NCI-H1436 treated with DMSO at 0.1 percent for 48 hours (cell line): ENCODE data around the gene PYGO1.
"Not testable (repeated sequence)": the region's sequence is repeated elsewhere in the genome, so short reads cannot be mapped to it uniquely, and the experiment has no call there.

Experiments used
- DNase-seq: peaks from one replicate; lab custom pipeline; 2025; lab: John Stamatoyannopoulos, UW

Gene PYGO1, protein sequence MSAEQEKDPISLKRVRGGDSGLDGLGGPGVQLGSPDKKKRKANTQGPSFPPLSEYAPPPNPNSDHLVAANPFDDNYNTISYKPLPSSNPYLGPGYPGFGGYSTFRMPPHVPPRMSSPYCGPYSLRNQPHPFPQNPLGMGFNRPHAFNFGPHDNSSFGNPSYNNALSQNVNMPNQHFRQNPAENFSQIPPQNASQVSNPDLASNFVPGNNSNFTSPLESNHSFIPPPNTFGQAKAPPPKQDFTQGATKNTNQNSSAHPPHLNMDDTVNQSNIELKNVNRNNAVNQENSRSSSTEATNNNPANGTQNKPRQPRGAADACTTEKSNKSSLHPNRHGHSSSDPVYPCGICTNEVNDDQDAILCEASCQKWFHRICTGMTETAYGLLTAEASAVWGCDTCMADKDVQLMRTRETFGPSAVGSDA

DNA sequence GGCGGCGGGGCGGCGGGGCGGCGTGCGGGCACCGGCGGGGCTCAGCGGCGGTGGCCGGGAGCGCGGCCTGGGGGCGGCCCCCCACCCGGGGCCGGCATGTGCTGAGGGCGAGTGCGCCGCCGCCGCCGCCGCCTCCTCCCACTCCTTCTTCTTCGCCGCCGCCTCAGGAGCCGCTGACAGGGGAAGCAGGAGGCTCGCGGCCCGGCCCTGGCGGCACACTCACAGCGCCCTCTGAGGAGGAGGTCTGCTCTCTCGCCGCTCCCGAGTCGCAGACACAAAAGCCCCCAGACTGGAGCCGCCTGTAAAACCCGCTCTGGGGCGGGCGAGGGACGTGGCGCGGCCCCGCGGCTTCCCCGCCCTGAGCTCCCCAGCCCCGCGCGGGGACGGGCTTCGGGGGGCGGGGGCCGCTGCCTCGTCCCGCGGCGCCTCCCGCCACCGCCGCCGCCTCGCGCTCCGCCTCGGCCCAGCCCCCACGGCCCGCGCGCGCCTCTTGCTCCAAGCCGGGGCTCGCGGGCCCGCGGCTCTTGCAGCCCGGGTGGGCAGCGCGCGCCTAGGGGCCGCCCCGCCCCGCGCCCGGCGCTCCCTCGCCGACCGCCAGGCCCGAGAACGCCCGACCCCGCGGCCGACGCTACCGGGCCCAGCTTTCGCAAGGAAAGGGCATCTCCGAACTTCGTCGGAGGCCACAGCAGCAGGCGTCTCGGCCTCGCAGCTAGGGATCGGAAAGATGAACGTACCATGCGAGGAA, at the start of gene PYGO1:
TSS of gene PYGO1 (minus strand) at position 276 of the 745 bp plus-strand sequence. CDS start 462 bp downstream, outside the sequence.
- no peak for DNase-seq

DNA sequence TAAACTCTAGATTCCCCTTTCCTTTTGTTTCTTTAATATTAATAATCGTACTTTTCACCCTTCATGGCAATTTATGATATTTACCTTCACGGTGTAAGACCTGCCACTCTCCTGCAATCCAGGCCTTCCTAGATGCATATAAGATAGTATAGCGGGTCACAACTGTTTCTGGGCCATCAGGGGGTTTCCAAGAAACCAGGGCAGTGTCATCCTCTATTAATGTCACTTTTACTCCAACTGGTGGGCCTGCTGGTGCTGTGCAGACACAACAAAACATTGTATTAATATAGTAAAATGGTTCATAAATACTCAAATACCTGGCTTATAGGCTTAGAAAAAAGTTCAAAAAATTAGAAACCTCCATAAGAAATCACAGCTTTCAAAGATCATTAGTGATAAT, 48.9 kb upstream of the PYGO1 start:
- no peak for DNase-seq

DNA sequence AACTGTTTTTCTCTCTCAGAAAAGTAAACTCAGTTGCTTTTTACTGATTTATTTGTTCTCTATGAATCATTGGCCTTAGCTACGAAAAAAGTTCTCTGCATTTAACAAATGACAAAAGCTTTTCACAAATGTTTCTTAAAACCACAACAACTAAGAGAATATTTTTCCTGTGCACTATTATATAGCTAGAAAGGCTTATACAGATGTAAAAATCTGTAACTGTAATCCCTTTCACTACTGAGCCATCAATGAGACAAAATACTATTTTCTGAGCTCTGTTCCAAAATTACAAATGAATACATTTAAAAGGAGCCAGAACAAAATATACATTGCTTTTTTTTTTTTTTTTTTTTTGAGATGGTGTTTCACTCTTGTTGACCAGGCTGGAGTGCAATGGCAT, 45.6 kb upstream of the PYGO1 start:
- DNase-seq, result no peak

DNA sequence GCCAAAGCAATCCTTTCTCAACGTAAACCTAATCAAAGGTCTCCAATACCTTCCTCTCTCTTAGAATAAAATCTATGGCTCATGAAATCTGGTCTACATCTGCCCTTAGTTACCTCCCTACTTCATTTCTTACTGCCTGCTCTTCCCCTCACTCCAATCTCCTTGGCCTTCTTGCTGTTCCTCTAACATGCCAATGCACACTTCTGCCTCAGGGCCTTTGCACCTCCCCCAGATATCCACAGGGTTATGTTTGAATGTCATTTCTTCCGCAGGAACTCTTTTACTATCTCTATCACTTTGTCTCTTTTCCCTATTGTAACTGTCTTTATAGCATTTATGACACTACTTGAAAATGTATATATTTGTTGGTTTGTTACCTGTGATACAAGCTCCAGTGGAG, 44.3 kb upstream of the PYGO1 start:
- no peak for DNase-seq

DNA sequence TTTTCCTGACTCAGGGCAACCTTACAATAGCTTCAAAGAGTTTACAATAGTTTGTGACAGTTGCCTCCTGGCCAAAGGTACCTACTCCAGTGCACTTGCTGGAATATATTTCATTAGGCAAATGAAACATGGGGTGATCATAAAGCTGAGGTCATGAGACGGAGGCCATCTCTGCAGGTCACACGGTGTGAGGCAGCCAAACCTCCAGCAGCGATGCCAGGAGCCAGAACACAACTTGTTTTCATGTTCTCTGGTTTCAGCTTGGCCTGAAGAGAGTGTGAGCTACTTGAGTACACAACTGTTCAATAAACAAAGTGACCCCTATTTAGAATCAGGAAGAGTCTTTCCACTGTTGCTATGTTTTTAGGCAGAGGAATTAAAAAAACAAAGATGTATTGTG, 42.7 kb upstream of the PYGO1 start:
- DNase-seq, result no peak

DNA sequence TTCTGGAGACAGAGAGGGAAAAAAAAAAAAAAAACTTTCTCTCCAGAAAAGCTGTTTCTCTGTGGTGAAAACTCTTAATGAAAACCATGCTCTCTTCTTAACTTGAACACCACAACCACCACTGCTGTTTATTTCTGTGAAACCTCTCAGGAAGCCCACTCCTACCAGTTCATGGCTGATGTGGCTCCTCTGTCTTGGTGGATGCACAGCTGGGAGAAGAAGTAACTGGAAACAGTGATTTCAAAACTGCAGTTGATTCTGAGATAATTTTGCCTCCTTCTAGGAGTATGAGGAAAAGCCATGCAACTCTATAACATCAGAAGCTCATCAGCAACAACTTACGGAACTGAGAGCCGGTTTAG, 40.2 kb upstream of the PYGO1 start:
- no peak for DNase-seq

DNA sequence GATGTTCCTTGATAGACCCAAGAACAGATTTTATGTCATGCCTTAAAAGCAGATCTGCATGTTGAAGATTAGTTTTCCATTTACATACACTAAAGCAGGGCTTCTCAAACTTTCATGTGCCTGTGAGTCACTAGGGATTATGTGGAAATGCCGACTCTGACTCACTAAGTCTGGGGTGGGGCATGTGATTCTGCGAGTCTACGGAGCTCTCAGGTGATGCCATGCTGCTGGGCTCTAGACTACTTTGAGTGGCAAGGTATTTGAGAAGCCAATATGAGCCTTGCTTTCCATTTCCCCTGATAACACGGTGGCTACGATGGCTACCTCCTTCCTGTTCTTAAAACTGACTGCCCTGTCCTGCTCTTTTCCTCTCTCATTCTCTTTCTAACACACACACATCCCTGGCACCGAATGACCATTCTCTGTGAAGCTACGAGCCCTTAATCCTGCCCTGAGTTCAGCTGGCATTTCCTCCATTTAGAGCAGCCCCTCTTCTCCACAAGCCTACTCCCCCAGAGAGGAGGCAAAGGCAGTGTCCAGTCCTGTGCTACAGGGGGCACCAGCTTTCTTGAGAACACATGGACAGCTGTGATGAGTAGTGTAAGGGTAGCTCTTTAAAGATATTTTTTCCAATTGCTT, 39.7 kb upstream of the PYGO1 start:
- DNase-seq, result no peak

DNA sequence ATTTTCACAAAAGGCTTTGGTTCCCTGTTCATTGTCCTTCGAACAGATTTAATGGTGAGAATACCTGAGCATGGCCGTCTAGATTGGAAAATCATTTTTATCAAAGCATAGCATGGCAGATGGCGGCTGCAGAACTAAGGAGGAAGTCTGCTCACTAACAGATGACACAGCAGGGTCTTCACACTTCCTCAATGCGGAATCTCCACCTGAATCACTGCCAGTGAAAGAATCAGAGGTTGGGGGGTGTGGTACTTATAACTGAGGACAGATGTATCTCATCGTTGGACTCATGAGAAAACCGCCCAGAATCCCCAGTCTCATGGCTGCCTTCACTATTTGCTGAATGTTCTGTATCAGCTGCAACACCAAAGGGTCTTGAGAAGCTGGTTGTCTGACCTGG, 31.6 kb upstream of the PYGO1 start:
- no peak for DNase-seq

DNA sequence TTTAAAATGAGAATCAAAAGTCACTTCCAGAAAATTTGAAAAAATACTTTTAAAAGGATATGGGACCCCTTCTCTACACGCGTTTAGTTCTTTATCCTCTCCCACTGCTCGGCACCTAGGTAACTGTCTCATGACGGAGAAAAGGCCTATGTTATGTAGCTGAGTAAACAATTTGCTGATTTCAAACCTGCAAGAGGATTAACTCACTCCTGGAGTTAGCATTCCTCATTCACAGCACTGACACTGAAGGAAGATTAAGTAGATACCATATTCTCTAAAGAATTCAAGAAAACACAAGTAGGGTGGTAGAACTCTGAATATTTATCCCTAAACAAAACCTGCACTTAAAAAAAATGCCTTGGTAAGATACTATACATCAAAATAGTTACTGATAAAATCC, 30.2 kb upstream of the PYGO1 start:
- DNase-seq, result no peak

DNA sequence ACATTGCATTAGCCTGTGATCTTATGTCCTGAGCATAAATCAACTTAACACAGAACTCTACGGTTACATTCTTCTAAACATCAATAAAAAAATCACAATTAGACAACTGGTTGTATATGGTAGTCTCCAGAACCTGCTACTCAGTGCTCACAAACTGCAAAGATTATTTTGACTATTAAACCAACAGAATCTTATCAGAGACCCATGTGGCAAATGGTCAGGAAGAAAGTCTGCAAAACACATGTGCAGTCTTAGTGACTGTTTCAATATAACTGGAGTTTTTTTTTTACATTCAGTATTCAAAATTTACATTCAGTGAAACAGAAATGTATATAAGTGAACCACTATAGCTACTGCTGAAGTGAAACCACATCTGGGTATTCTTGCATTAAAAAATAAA, 27.3 kb upstream of the PYGO1 start:
- no peak for DNase-seq

DNA sequence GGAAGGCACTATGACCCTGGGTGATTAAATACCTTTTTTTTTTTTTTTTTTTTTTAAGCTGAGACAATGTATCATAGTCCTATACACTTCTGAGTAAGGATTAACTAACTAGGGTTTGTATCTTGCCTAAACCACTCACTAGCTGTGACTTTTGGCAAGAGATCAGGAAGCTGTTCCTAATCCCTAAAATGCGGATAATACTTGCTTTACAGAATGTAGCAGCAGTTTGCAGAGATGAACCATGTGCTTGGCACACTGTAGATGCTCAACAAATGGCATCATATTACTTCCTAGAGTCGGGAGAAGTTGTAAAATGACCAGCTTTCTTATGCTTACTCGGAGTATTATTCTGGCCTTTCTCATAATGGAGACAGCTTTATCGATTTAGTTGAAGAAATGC, 25.6 kb upstream of the PYGO1 start:
- no peak for DNase-seq

DNA sequence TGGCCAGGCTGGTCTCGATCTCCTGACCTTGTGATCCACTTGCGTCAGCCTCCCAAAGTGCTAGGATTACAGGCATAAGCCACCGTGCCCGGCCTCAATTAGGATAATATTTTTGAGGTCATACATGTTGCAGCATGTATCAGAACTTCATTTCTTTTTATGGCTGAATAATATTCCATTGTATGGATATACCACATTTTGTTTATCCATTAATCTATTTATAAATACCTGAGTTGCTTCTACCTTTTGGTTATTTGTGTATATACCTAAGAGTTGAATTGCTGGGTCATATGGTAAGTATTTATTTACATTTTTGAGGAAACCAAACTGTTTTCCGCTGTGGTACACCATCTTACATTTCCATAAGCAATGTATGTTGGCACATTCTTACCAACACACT, 18.1 kb upstream of the PYGO1 start:
- DNase-seq, result no peak

DNA sequence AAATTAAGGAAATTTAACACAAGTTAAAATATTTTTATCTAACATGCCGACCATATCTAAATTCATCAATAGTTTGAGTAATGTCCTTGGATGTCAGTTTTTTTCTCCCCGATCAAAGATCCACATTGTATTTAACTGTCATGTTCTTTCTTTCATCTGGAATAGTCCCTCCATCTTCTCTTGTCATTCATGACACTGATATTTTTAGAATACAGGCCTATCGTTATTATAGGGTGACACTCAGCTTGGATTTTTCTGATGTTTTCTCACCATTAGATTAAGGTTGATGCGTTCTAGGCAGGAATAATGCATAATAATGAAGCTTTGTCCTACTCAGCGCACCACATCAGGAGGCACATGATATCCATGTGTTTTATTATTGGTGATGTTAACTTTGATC, 13.2 kb upstream of the PYGO1 start:
- DNase-seq, result no peak

DNA sequence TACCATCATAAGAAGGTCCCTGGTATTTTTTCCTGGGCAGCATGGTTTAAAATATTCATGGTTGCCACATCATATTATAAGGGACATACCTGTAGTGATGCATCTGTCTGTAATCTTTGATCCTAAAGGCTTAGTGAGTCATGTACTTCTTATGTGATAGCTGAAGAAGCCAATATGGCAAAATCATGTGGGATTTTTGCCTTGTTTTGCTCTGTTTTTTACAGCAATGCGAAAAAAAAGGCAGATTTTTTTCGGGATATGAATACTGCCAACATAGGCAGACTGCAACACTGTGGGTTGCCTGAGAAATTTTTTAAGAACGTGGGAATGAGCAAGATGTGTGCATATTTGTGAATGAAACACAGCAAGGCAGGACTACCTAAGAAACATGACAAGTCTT, 11.3 kb upstream of the PYGO1 start:
- DNase-seq, result no peak

DNA sequence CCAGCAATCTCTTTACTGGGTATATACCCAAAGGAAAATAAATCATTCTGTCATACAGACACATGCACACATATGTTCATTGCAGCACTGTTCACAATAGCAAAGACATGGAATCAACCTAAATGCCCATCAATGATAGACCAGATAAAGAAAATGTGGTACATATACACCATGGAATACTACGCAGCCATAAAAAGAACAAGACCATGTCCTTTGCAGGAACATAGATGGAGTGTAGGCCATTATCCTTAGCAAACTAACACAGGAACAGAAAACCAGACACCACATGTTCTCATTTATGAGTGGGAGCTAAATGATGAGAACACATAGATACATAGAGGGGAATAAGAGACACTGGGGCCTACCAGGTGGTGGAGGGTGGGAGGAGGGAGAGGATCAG, 4.9 kb upstream of the PYGO1 start:
- DNase-seq, result not testable (repeated sequence)

DNA sequence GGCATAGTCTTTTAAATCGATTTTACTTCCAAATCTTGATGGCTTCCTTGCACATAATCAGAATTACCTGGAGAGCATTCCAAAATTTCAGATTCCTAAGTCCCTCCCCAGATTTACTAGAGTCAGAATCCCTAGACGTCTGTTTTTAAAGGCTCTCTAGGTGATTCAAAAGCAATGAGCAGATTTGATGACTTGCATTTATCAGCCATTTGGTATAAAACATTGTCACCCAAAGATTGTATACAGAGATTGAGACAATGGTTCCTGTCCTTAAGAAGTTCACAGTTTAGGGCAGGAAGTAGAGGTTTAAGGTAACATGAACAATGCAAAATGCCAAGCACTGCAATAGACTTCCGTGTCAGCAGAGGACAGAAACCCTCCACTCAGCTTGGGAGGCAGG, 2.6 kb upstream of the PYGO1 start:
- DNase-seq, result no peak

DNA sequence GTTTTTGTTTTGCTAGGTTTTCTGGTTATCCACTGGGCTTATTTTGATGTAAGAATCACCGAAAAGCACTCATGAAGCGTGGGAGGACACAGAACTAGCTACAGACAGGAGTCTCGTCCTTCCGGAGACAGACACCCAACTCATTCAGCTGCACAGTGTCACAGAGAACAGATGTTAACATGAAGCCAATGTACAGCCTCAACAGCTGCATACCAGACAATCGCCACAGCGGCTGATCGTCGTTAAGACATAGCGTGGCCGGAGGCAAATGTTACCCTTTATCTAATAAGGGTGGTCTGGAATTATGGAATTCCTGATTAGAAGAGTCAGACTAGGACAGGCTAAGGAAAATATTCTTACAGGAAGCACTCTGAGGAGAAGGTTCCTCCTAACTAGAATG, 1.1 kb upstream of the PYGO1 start:
- no peak for DNase-seq

DNA sequence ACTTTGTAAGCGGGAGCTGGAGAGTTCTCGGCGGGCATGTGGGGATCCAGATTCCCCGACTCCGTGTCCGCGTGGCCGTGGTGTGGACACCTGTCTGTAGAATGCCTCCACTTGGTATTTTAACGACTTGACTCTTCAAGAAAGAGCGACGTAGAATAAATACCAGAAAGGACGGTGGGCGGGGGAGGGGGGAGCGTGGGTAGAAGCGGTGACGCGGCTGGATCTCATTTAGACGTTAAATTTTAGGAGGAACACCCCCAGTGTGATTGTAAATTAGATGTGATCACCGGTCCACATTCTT, 620 bp upstream of the PYGO1 start:
- DNase-seq, result no peak

DNA sequence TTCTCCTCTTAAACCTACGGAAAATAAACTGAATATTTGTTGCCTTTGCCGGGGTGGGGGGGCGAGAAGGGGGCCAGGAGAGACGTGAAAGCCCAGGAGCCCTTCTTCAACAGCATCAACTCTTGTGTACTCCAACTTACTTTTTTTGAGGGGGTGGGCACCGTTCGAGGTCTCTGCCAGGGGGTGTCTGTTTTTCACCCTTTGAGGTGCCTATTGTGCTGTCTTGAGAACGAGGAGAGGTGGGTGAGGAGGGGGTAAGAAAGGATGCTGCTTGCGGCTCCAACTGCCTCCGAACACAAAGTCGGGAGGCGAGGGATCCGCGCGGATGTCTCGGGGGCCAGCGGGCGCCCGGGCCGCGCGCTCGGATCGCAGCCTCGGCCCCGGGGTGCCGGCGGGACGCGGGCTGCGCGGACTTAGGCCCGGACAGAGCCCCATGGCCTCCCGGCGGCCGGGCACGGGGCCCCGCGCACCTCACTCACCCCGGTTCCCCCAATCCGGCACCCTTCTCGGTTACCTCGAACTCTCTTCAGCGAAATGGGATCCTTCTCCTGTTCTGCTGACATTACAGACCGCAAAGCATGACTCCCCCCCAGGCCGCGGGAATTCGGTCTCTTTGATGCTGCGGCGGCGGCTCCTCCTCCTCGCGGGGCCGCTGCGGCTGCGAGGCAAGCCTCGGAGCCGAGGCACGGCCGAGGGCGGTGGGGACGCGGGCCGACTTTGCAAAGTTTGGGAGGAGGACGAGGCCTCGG, 650 bp downstream of the PYGO1 start:
- no peak for DNase-seq

DNA sequence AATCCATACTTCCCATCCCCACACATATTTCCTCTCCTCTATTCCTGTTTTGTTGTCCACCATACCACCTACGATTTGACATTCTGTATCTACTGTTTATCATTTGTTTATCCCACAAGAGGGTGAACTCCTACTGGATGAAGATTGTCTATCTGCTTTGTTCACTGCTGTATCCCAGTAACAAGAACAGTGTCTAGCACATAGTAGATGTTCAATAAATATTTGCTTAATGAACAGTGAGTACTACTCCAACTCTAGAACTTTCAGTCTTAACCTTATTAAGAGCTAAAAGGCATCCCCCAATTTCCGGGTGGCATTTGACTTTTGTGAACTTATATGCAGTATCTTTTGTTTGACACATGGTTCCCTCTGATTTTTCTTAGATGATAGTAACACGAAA, 1.3 kb downstream of the PYGO1 start:
- DNase-seq, result no peak

DNA sequence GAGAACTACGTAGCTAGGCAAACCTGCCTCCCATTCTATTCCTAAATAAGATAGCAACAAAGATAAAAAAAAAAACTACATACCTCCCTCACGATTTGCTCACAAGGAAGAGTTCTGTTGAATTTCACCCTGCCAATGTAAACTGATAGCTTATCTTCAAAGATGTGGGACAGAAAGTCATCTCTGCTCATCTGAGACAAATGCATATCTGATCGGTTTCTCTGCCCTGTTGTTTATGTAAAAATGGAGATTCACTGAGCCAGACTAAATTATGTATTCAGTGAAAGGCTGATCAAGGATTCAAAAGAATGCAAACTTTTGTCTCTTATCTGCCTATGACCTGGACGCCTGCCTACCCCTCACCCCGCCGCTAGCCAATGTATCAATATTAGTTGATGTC, 11.2 kb downstream of the PYGO1 start:
- DNase-seq, result no peak

DNA sequence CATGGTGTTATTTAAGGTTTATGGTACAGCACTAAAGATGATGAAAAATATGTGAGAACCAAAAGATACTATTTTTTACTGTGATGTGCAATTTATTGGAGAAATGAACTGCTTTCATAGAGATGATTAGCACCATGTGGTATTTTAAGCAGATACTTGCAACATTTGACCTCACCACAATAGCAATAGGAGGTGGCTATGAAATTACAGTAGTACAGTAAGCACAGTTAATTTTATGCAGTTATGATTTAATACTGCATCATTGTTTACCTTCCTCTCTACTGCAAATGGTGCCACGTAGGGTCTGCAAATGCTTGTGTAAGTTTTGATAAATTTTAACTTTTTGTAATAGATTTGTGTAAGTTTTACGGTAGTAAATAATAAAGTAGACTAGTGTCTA, 14.0 kb downstream of the PYGO1 start:
- DNase-seq, result no peak

DNA sequence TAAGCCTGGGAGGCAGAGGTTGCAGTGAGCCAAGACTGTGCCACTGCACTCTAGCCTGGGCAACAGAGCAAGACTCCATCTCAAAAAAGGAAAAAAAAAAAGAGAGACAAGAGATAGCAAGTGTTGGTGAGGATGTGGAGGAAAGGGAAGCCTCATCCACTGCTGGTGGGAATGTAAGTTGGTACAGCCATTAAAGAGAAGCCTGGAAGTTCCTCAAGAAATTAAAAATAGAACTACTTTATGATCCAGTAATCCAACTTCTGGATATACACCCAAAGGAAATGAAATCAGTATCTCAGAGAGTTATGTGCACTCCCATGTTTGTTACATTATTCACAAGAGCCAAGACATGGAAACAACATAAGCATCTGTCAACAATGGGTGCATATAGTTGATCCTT, 14.9 kb downstream of the PYGO1 start:
- DNase-seq, result no peak
